AG10803 (cell line): ENCODE data around the gene GNG3.

Experiments
- DNase-seq: peaks from one replicate; pipeline ENCODE4 v3.0.0; 2010; ENCODE audit warnings: low read depth
- H3K4me3 ChIP-seq: 2 replicates; pipeline ENCODE4 v1.5.1; 2011; ENCODE audit warnings: mild to moderate bottlenecking, low read length, control low read depth
- CTCF ChIP-seq: conservative IDR thresholded peaks from 2 replicates; pipeline ENCODE4 v1.5.1; 2011; ENCODE audit warnings: mild to moderate bottlenecking, low read length, control low read depth, inconsistent platforms

GNG3 gene

GRCh38 chr11:62677714-62678113 lies 29.8 kb upstream of the GNG3 start:
- TF ChIP-seq CTCF, result no peak
- H3K4me3 ChIP-seq, result peak overlapping the region; percentile 95
- DNase-seq, result no peak

- no peak for DNase-seq
- peak overlapping the region; percentile 95 for H3K4me3 ChIP-seq
- no peak for TF ChIP-seq CTCF
These were observed 29.1 kb upstream of the GNG3 start for GRCh38 chr11:62678433-62678769.

GRCh38 chr11:62678770-62679696 lies 28.4 kb upstream of the GNG3 start, which contains the start of gene UBXN1:
UBXN1 (minus strand) TSS chr11:62679073; CDS start chr11:62678923, 150 bp downstream.
- no peak for TF ChIP-seq CTCF
- peak; percentile 97 for DNase-seq
- peak within 1 kb of the TSS; percentile 95 for H3K4me3 ChIP-seq

- peak; percentile 80 for TF ChIP-seq CTCF
- no peak overlapping the region for H3K4me3 ChIP-seq
- DNase-seq, result peak; percentile 88
These were observed 26.6 kb upstream of the GNG3 start for GRCh38 chr11:62680825-62681240.

- TF ChIP-seq CTCF, result no peak
- no peak for DNase-seq
- H3K4me3 ChIP-seq, result no peak overlapping the region
These were observed 25.0 kb upstream of the GNG3 start for GRCh38 chr11:62682518-62682917.

- no peak for TF ChIP-seq CTCF
- H3K4me3 ChIP-seq, result peak overlapping the region; percentile 70
- DNase-seq, result no peak
These were observed 19.7 kb upstream of the GNG3 start for GRCh38 chr11:62687508-62688396.
